Cerebellar nuclear complex (tissue), 1 donor: Measurements from ENCODE around the gene CXCL13.
"Not testable (repeated sequence)": the region's sequence is repeated elsewhere in the genome, so short reads cannot be mapped to it uniquely, and the experiment has no call there.

ENCODE experiments used
- DNase-seq, 2 experiments: peaks; one replicate each; lab custom pipeline; 2025; lab: John Stamatoyannopoulos, UW

CXCL13 gene

GRCh38 chr4:77601614-77602187, 3.9 kb upstream of the CXCL13 start:
- no peak for DNase-seq

- no peak for DNase-seq
Observed at GRCh38 chr4:77613267-77613666, 7.6 kb downstream of the CXCL13 start.

- DNase-seq = no peak
Observed at GRCh38 chr4:77615153-77615552, 9.5 kb downstream of the CXCL13 start.

- no peak for DNase-seq
Observed at GRCh38 chr4:77617203-77617602, 11.6 kb downstream of the CXCL13 start.

- peak in 1 of 2 experiments; percentile 26 for DNase-seq
Observed at GRCh38 chr4:77618383-77619241, 13.0 kb downstream of the CXCL13 start.

GRCh38 chr4:77619408-77619807, 13.8 kb downstream of the CXCL13 start:
- DNase-seq = no peak

GRCh38 chr4:77621254-77621653, 15.6 kb downstream of the CXCL13 start:
- DNase-seq = no peak

- no peak for DNase-seq
Observed at GRCh38 chr4:77623091-77623490, 17.5 kb downstream of the CXCL13 start.

GRCh38 chr4:77624213-77624612, 18.6 kb downstream of the CXCL13 start:
- DNase-seq = no peak

GRCh38 chr4:77625485-77625884, 19.9 kb downstream of the CXCL13 start:
- DNase-seq = no peak

- no peak for DNase-seq
Observed at GRCh38 chr4:77629885-77630284, 24.3 kb downstream of the CXCL13 start.

- DNase-seq = no peak
Observed at GRCh38 chr4:77631276-77631675, 25.7 kb downstream of the CXCL13 start.

GRCh38 chr4:77634132-77634785, 28.6 kb downstream of the CXCL13 start:
- no peak for DNase-seq

GRCh38 chr4:77635246-77635645, 29.6 kb downstream of the CXCL13 start:
- DNase-seq = no peak

- DNase-seq = no peak
Observed at GRCh38 chr4:77635876-77636275, 30.3 kb downstream of the CXCL13 start.

- no peak for DNase-seq
Observed at GRCh38 chr4:77636902-77637301, 31.3 kb downstream of the CXCL13 start.

- not testable (repeated sequence) for DNase-seq
Observed at GRCh38 chr4:77644069-77644468, 38.4 kb downstream of the CXCL13 start.

GRCh38 chr4:77650787-77651186, 45.2 kb downstream of the CXCL13 start:
- no peak for DNase-seq

- no peak for DNase-seq
Observed at GRCh38 chr4:77651820-77652219, 46.2 kb downstream of the CXCL13 start.

GRCh38 chr4:77652237-77652897, 46.7 kb downstream of the CXCL13 start:
- no peak for DNase-seq

- no peak for DNase-seq
Observed at GRCh38 chr4:77653162-77653758, 47.6 kb downstream of the CXCL13 start.

- not testable (repeated sequence) for DNase-seq
Observed at GRCh38 chr4:77660318-77660717, 54.7 kb downstream of the CXCL13 start.
